K562 (cell line): ENCODE data around the gene PELI1.

Experiments
- ADNP ChIP-seq: fragments of 200-800 bp; sonication (Bioruptor generic); IDR thresholded peaks from 2 replicates; pipeline ENCODE4 v1.6.1; 2016; ENCODE audit warnings: missing genetic modification characterization, missing compliant biosample characterization
- CBX5 ChIP-seq: IDR thresholded peaks from 2 replicates; pipeline ENCODE4 v1.6.1; 2014; ENCODE audit warnings: low read depth, borderline replicate concordance
- DPF2 ChIP-seq: fragments of 450-650 bp; IDR thresholded peaks from 2 replicates; pipeline ENCODE4 v1.6.1; 2016
- EGR1 ChIP-seq: fragments of 450-650 bp; conservative IDR thresholded peaks from 2 replicates; pipeline ENCODE4 v1.6.1; 2017; ENCODE audit warnings: mild to moderate bottlenecking
- GABPA ChIP-seq: fragments of 200-800 bp; sonication (Bioruptor generic); conservative IDR thresholded peaks from 2 replicates; pipeline ENCODE4 v1.6.1; 2016; ENCODE audit warnings: low read depth, missing genetic modification characterization, missing compliant biosample characterization
- PCBP2 ChIP-seq: fragments of 200-400 bp; formaldehyde crosslinking; IDR thresholded peaks from 2 replicates; pipeline ENCODE4 v1.6.1; 2018; ENCODE audit warnings: low read length, low read depth, mild to moderate bottlenecking, moderate library complexity; ENCODE audit not compliant: poor library complexity, severe bottlenecking
- POLR2A ChIP-seq: fragments of 450-650 bp; conservative IDR thresholded peaks from 2 replicates; pipeline ENCODE4 v1.6.1; 2016
- ZNF75A ChIP-seq: fragments of 450-650 bp; formaldehyde crosslinking; IDR thresholded peaks from 2 replicates; pipeline ENCODE4 v1.4.0; 2020; ENCODE audit warnings: mild to moderate bottlenecking
- TF ChIP-seq, protein P1 (sequence below), 2 experiments: fragments of 450-650 bp; formaldehyde crosslinking in 1 of 2; IDR thresholded peaks; 2 replicates each; pipeline versions ENCODE4 v1.4.0 to v1.6.1; 2014 to 2020; ENCODE audit warnings: mild to moderate bottlenecking in 2 of 2, borderline replicate concordance in 1 of 2, low read depth in 1 of 2
- TF ChIP-seq, protein P2 (sequence below): sonication (generic); formaldehyde crosslinking; IDR thresholded peaks from 2 replicates; pipeline ENCODE4 v1.8.1; 2023; ENCODE audit warnings: mild to moderate bottlenecking, missing genetic modification reagents
- TF ChIP-seq, protein P3 (sequence below), 2 experiments: fragments of 450-650 bp in 1 of 2; sonication (generic) in 1 of 2; formaldehyde crosslinking; conservative IDR thresholded peaks; 2 replicates each; pipeline versions ENCODE4 v1.4.0 to v1.8.1; 2020 to 2022; ENCODE audit warnings: mild to moderate bottlenecking in 1 of 2, missing genetic modification reagents in 1 of 2
- TF ChIP-seq, protein P4 (sequence below), 3 experiments: IDR thresholded peaks in 2 of 3; conservative IDR thresholded peaks in 1 of 3; 2 replicates each; pipeline ENCODE4 v1.5.1; 2011 to 2012; ENCODE audit warnings: low read length in 3 of 3, mild to moderate bottlenecking in 3 of 3, control low read depth in 2 of 3, improper control_type of control experiment in 1 of 3, inconsistent platforms in 1 of 3, low read depth in 1 of 3, mixed read lengths in 1 of 3, moderate library complexity in 1 of 3; ENCODE audit not compliant: insufficient read depth in 2 of 3
- TF ChIP-seq, protein P5 (sequence below): fragments of 200-800 bp; sonication (Bioruptor generic); IDR thresholded peaks from 2 replicates; pipeline ENCODE4 v1.6.1; 2016; ENCODE audit warnings: missing genetic modification characterization, missing compliant biosample characterization

DNA sequence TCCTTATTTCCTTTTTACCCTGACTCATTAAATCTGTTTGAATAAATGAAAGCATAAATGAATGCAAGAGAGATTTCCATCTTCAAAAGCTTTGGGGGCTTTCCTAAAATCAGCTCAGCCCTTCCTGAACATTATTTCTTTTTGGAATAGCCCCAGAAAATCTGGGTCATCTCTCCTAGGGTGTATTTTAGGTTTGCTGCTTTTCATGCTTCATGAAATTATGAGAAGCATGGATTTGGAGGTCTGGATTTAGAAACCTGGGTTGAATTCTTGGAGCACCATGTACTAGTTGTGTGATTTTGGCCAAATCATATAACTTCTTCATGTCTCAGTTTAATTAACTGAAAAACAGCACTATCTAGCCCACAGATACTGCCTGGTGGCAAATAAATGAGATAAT lies 24.0 kb upstream of the PELI1 start:
- TF ChIP-seq, protein P1, sequence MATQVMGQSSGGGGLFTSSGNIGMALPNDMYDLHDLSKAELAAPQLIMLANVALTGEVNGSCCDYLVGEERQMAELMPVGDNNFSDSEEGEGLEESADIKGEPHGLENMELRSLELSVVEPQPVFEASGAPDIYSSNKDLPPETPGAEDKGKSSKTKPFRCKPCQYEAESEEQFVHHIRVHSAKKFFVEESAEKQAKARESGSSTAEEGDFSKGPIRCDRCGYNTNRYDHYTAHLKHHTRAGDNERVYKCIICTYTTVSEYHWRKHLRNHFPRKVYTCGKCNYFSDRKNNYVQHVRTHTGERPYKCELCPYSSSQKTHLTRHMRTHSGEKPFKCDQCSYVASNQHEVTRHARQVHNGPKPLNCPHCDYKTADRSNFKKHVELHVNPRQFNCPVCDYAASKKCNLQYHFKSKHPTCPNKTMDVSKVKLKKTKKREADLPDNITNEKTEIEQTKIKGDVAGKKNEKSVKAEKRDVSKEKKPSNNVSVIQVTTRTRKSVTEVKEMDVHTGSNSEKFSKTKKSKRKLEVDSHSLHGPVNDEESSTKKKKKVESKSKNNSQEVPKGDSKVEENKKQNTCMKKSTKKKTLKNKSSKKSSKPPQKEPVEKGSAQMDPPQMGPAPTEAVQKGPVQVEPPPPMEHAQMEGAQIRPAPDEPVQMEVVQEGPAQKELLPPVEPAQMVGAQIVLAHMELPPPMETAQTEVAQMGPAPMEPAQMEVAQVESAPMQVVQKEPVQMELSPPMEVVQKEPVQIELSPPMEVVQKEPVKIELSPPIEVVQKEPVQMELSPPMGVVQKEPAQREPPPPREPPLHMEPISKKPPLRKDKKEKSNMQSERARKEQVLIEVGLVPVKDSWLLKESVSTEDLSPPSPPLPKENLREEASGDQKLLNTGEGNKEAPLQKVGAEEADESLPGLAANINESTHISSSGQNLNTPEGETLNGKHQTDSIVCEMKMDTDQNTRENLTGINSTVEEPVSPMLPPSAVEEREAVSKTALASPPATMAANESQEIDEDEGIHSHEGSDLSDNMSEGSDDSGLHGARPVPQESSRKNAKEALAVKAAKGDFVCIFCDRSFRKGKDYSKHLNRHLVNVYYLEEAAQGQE (IDR thresholded peaks at IDR 0.05; ENCODE audit: borderline replicate concordance) = no peak
- TF ChIP-seq, protein P1 (CRISPR knock-in tag; IDR thresholded peaks at IDR 0.05; ENCODE audit: low read depth) = no peak
- TF ChIP-seq, protein P2, sequence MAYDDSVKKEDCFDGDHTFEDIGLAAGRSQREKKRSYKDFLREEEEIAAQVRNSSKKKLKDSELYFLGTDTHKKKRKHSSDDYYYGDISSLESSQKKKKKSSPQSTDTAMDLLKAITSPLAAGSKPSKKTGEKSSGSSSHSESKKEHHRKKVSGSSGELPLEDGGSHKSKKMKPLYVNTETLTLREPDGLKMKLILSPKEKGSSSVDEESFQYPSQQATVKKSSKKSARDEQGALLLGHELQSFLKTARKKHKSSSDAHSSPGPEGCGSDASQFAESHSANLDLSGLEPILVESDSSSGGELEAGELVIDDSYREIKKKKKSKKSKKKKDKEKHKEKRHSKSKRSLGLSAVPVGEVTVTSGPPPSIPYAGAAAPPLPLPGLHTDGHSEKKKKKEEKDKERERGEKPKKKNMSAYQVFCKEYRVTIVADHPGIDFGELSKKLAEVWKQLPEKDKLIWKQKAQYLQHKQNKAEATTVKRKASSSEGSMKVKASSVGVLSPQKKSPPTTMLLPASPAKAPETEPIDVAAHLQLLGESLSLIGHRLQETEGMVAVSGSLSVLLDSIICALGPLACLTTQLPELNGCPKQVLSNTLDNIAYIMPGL (CRISPR knock-in tag) = no peak
- TF ChIP-seq ADNP (tag) = no peak
- TF ChIP-seq, protein P3, sequence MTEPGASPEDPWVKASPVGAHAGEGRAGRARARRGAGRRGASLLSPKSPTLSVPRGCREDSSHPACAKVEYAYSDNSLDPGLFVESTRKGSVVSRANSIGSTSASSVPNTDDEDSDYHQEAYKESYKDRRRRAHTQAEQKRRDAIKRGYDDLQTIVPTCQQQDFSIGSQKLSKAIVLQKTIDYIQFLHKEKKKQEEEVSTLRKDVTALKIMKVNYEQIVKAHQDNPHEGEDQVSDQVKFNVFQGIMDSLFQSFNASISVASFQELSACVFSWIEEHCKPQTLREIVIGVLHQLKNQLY (CRISPR knock-in tag; conservative IDR thresholded peaks at IDR 0.05) = no peak
- no peak for TF ChIP-seq DPF2
- no peak for TF ChIP-seq GABPA (tag)
- no peak for TF ChIP-seq CBX5
- no peak for TF ChIP-seq PCBP2
- TF ChIP-seq, protein P4, sequence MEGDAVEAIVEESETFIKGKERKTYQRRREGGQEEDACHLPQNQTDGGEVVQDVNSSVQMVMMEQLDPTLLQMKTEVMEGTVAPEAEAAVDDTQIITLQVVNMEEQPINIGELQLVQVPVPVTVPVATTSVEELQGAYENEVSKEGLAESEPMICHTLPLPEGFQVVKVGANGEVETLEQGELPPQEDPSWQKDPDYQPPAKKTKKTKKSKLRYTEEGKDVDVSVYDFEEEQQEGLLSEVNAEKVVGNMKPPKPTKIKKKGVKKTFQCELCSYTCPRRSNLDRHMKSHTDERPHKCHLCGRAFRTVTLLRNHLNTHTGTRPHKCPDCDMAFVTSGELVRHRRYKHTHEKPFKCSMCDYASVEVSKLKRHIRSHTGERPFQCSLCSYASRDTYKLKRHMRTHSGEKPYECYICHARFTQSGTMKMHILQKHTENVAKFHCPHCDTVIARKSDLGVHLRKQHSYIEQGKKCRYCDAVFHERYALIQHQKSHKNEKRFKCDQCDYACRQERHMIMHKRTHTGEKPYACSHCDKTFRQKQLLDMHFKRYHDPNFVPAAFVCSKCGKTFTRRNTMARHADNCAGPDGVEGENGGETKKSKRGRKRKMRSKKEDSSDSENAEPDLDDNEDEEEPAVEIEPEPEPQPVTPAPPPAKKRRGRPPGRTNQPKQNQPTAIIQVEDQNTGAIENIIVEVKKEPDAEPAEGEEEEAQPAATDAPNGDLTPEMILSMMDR (IDR thresholded peaks at IDR 0.05 in 2 of 3, conservative IDR thresholded peaks at IDR 0.05 in 1 of 3; ENCODE audit: insufficient read depth in 2 of 3, low read depth in 1 of 3, low read length in 3 of 3) = no peak
- no peak for TF ChIP-seq ZNF75A
- TF ChIP-seq POLR2A = no peak
- no peak for TF ChIP-seq EGR1
- TF ChIP-seq, protein P5, sequence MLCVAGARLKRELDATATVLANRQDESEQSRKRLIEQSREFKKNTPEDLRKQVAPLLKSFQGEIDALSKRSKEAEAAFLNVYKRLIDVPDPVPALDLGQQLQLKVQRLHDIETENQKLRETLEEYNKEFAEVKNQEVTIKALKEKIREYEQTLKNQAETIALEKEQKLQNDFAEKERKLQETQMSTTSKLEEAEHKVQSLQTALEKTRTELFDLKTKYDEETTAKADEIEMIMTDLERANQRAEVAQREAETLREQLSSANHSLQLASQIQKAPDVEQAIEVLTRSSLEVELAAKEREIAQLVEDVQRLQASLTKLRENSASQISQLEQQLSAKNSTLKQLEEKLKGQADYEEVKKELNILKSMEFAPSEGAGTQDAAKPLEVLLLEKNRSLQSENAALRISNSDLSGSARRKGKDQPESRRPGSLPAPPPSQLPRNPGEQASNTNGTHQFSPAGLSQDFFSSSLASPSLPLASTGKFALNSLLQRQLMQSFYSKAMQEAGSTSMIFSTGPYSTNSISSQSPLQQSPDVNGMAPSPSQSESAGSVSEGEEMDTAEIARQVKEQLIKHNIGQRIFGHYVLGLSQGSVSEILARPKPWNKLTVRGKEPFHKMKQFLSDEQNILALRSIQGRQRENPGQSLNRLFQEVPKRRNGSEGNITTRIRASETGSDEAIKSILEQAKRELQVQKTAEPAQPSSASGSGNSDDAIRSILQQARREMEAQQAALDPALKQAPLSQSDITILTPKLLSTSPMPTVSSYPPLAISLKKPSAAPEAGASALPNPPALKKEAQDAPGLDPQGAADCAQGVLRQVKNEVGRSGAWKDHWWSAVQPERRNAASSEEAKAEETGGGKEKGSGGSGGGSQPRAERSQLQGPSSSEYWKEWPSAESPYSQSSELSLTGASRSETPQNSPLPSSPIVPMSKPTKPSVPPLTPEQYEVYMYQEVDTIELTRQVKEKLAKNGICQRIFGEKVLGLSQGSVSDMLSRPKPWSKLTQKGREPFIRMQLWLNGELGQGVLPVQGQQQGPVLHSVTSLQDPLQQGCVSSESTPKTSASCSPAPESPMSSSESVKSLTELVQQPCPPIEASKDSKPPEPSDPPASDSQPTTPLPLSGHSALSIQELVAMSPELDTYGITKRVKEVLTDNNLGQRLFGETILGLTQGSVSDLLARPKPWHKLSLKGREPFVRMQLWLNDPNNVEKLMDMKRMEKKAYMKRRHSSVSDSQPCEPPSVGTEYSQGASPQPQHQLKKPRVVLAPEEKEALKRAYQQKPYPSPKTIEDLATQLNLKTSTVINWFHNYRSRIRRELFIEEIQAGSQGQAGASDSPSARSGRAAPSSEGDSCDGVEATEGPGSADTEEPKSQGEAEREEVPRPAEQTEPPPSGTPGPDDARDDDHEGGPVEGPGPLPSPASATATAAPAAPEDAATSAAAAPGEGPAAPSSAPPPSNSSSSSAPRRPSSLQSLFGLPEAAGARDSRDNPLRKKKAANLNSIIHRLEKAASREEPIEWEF (CRISPR knock-in tag) = no peak
